ENCODE results near the gene FBXO17. TPM values are rescaled to one million over a fixed set of nuclear protein-coding genes. Genes with fewer than 3 reads are reported as not detected.
A peak's percentile ranks its signal among the peaks of the same experiment; 100 is the strongest.
"Not testable (repeated sequence)": the region's sequence is repeated elsewhere in the genome, so short reads cannot be mapped to it uniquely, and the experiment has no call there.

Gene FBXO17
- total RNA-seq, 4 donors from 2014 or later = 31.9 to 59.6 (median 54.0) TPM

DNA sequence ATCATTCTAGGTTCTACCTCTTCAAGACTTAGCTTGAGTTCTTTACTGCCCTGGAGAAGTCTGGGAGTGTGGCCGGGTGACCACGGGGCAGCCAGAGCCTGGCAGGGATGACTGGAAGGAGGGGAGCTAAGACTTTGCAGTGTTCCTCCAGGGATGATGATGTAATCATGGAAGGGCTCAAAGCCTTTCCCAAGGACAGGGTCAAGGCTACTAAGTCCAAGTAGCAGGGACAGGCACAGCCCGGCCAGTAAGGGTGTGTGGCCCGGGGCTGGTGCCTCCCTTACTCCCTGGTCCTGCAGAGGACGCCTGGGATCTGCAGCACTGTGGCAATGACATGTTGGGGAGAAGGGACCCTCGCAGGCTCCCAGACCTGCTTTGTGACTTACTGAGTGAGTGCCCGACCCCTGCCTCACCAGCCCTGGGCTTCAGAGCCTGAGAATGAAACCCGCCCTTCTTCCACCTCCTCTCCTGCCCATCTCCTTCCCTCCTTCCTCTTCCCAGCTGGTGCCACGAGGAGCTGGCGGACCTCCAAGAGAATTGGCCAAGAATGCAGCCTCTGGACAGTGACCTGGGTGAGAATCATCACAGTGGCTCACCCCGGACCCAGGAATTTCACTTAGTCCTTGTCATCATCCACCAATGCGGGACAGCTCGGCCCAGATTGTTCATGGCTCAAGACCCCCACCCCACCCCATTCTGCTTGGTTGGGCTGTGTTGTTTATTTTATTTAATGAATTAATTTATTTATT, 15.6 kb upstream of the FBXO17 start:
- WGBS, 2 donors = 63 to 64% methylated on average over 11 to 13 of the region's 13 CpGs
- no peak for TF ChIP-seq POLR2A (IDR thresholded peaks at IDR 0.05)
- no peak for TF ChIP-seq EP300 (IDR thresholded peaks at IDR 0.05)
- TF ChIP-seq CTCF (IDR thresholded peaks at IDR 0.05) = no peak
- peak in 1 of 2 donors; percentile 10 for DNase-seq (ENCODE audit: low spot score in 2 of 2)

DNA sequence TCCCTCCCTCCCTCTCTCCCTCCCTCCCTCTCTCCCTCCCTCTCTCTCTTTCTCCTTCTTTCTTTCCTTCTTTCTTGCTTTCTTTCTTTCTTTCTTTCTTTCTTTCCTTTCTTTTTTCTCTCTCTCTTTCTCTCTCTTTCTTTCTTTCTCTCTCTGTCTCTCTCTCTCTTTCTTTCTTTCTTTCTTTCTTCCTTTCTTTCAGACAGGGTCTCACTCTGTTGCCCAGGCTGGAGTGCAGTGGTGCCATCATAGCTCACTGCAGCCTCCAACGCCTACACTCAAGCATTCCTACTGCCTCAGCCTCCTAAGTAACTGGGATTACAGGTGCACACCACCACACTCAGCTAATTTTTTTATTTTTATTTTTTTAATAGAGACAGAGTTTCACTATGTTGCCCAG, 14.1 kb upstream of the FBXO17 start:
- WGBS, 2 donors = 75 to 87% methylated on average over 1 of the region's 1 CpG
- H3K9me3 ChIP-seq = peaks cover 0 to 16% (median 0%) of the 10 kb centered on the region in 4 donors
- H3K36me3 ChIP-seq; H3K4me3 ChIP-seq; H3K27ac ChIP-seq; H3K27me3 ChIP-seq; DNase-seq (ENCODE audit: low spot score in 2 of 2); H3K4me1 ChIP-seq: not testable (repeated sequence)

More for the DNA sequence above, 15.6 kb upstream of the FBXO17 start:
- Histone ChIP-seq H3K4me1 (no peaks in the 10 kb centered on the region), H3K27me3 (no peaks in the 10 kb centered on the region), H3K4me3 (no peak overlapping the region), H3K36me3 (no peaks in the 10 kb centered on the region), H3K9me3 (peaks cover 0 to 11% (median 0%) of the 10 kb centered on the region in 4 donors), H3K27ac (no peak overlapping the region)

- Histone ChIP-seq H3K36me3 (no peaks in the 10 kb centered on the region), H3K4me1 (no peaks in the 10 kb centered on the region), H3K27ac (no peak overlapping the region), H3K9me3 (peaks cover 0 to 16% (median 0%) of the 10 kb centered on the region in 4 donors), H3K4me3 (no peak overlapping the region), H3K27me3 (no peaks in the 10 kb centered on the region)
- no peak for TF ChIP-seq EP300 (IDR thresholded peaks at IDR 0.05)
- TF ChIP-seq CTCF (IDR thresholded peaks at IDR 0.05) = no peak
- DNase-seq (ENCODE audit: low spot score in 2 of 2) = no peak
- WGBS, 2 donors = 16 to 17% methylated on average over 12 of the region's 12 CpGs
These were observed 13.6 kb upstream of the FBXO17 start for GRCh38 chr19:38989066-38989605.

DNA sequence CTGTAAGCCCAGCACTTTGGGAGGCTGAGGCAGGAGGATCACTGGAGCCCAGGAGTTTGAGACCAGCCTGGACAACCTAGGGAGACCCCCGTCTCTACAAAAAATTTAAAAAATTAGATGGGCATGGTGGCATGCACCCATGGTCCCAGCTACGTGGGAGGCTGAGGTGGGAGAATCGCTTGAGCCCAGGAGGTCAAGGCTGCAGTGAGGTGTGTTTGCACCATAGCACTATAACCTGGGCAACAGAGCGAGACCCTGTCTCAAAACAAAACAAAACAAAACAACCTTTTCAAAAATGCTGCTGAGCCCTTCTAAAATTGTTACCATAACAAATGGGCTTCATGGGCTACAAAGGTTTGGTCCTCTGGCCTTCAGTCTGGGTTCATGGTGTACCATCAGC, 13.1 kb upstream of the FBXO17 start:
- not testable (repeated sequence) for H3K36me3 ChIP-seq; H3K27me3 ChIP-seq; H3K4me3 ChIP-seq; H3K4me1 ChIP-seq; H3K27ac ChIP-seq; DNase-seq (ENCODE audit: low spot score in 2 of 2)
- peaks cover 0 to 16% (median 0%) of the 10 kb centered on the region in 4 donors for H3K9me3 ChIP-seq
- WGBS, 2 donors = 81 to 84% methylated on average over 4 of the region's 4 CpGs

DNA sequence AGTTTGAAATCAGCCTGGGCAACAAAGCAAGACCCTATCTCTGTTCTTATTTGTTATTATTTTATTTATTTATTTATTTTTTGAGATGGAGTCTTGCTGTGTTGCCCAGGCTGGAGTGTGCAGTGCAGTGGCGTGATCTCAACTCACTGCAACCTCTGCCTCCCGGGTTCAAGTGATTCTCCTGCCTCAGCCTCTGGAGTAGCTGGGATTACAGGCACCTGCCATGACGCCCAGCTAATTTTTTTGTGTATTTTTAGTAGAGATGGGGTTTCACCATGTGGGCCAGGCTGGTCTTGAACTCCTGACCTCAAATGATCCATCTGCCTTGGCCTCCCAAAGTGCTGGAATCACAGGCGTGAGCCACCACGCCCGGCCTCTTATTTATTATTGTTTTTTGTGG, 12.2 kb upstream of the FBXO17 start:
- not testable (repeated sequence) for H3K27ac ChIP-seq; DNase-seq (ENCODE audit: low spot score in 2 of 2); H3K4me3 ChIP-seq; H3K4me1 ChIP-seq; H3K9me3 ChIP-seq; H3K27me3 ChIP-seq; H3K36me3 ChIP-seq
- 89 to 92% methylated on average over 6 of the region's 6 CpGs for WGBS, 2 donors

DNA sequence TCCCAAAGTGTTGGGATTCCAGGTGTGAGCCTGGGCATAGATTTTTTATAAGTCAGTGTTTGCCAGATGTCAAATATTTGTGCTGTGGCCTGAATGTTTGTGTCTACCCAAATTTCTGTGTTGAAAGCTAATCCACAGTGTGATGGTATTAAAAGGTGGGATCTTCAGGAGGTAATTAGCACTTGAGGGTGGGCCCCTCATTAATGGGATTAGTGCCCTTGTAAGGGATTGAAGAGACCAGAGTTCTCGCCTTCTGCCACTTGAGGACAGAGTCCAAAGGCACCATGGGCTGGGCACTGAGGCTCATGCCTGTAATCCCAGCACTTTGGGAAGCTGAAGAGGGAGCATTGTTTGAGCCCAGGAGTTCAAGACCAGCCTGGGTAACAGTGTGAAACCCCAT, 9.7 kb upstream of the FBXO17 start:
- no peak for DNase-seq (ENCODE audit: low spot score in 2 of 2)
- H3K4me3 ChIP-seq = no peak overlapping the region
- H3K4me1 ChIP-seq = no peaks in the 10 kb centered on the region
- H3K9me3 ChIP-seq = peaks cover 0 to 5% (median 0%) of the 10 kb centered on the region in 4 donors
- 80 to 89% methylated on average over 1 of the region's 1 CpG for WGBS, 2 donors
- H3K36me3 ChIP-seq = no peaks in the 10 kb centered on the region
- TF ChIP-seq POLR2A (IDR thresholded peaks at IDR 0.05) = no peak
- TF ChIP-seq CTCF (IDR thresholded peaks at IDR 0.05) = no peak
- no peak for TF ChIP-seq EP300 (IDR thresholded peaks at IDR 0.05)
- H3K27me3 ChIP-seq = no peaks in the 10 kb centered on the region
- no peak overlapping the region for H3K27ac ChIP-seq
